ENCODE measurements around the gene AKNA. TPM values are rescaled to one million over a fixed set of nuclear protein-coding genes. Genes with fewer than 3 reads are reported as not detected.
"Not testable (repeated sequence)": the region's sequence is repeated elsewhere in the genome, so short reads cannot be mapped to it uniquely, and the experiment has no call there.

AKNA gene
- total and polyA plus RNA-seq, 5 donors from 2014 or later, result 11.9 to 381 (median 14.6) TPM

- Histone ChIP-seq H3K4me1 (ENCODE audit: control insufficient read depth, insufficient read depth, low read length, poor library complexity, severe bottlenecking) (no peaks in the 10 kb centered on the region), H3K36me3 (ENCODE audit: control insufficient read depth, insufficient read depth, low read length) (peaks cover 69% of the 10 kb centered on the region), H3K9me3 (ENCODE audit: control insufficient read depth in 2 of 2, low read length in 2 of 2) (no peaks in the 10 kb centered on the region), H3K4me3 (ENCODE audit: low read depth, low read length) (no peak overlapping the region), H3K27me3 (ENCODE audit: control insufficient read depth, insufficient read depth, low read length) (no peaks in the 10 kb centered on the region), H3K27ac (ENCODE audit: insufficient read depth, low read length, poor library complexity, severe bottlenecking) (no peak overlapping the region)
- Mint-ChIP-seq H3K27me3 (peaks cover 4% of the 10 kb centered on the region), H3K27ac (peak overlapping the region in 2 of 3 donors; percentile 46 to 63), H3K4me1 (peaks cover 4 to 16% (median 7%) of the 10 kb centered on the region in 4 donors), H3K36me3 (peaks cover 38% of the 10 kb centered on the region), H3K4me3 (no peak overlapping the region), H3K9me3 (peaks cover 0 to 1% (median 0%) of the 10 kb centered on the region in 7 donors)
- ATAC-seq (ENCODE audit: low read depth in 2 of 2) (no peak), DNase-seq (no peak)
These were observed 50.9 kb downstream of the AKNA start for GRCh38 chr9:114336699-114337395.

DNA sequence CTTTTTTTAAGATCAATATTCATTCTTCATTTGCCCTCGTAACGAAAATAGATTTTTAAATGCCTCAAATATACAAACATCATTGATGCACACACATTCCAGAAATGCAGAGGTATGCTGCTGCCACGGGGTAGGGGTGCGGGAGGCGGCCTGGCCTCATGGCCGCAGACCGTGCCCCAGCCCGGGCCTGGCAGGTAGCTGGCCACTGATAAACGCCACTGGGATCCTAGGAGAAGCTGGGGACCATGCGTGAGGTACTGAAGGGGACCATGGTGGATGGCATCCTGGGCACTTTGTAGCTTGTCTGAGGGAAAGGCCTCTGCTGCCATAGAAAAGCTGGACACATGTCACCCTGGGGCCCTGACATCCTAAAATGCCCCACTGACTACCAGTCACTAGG lies 51.6 kb downstream of the AKNA start:
- H3K4me3 Mint-ChIP-seq, result no peak overlapping the region

DNA sequence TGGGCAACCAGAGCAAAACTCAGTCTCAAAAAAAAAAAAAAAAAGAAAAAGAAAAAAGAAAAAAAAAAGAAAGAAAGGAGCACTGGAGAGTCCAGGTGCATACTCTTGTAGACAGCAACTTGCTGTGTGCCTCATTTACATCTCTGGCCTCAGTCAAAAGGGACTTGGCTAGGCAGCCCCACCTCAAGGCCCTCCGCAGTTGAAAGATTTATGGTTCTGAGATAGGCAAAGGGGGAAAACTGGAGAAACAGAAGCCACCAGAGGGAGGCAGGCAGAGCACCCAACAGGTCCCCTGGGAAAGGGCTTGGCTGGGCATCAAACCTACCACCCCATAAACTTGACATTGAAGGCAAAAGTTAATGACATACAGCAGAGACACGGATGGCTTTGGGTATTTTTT lies 52.0 kb downstream of the AKNA start:
- Mint-ChIP-seq H3K9me3 (peaks cover 0 to 1% (median 0%) of the 10 kb centered on the region in 7 donors), H3K4me3 (no peak overlapping the region), H3K27me3 (peaks cover 4% of the 10 kb centered on the region), H3K36me3 (peaks cover 30% of the 10 kb centered on the region), H3K27ac (no peak overlapping the region), H3K4me1 (peaks cover 4 to 18% (median 7%) of the 10 kb centered on the region in 4 donors)
- ATAC-seq (ENCODE audit: low read depth in 2 of 2) (no peak), DNase-seq (no peak)
- no peaks in the 10 kb centered on the region for H3K4me1 ChIP-seq (ENCODE audit: control insufficient read depth, insufficient read depth, low read length, poor library complexity, severe bottlenecking)
- no peaks in the 10 kb centered on the region for H3K9me3 ChIP-seq (ENCODE audit: control insufficient read depth in 2 of 2, low read length in 2 of 2)
- H3K36me3 ChIP-seq (ENCODE audit: control insufficient read depth, insufficient read depth, low read length), result peaks cover 58% of the 10 kb centered on the region
- H3K4me3 ChIP-seq (ENCODE audit: low read depth, low read length), result no peak overlapping the region
- H3K27ac ChIP-seq (ENCODE audit: insufficient read depth, low read length, poor library complexity, severe bottlenecking), result no peak overlapping the region
- H3K27me3 ChIP-seq (ENCODE audit: control insufficient read depth, insufficient read depth, low read length), result no peaks in the 10 kb centered on the region

More for the DNA sequence above, 51.6 kb downstream of the AKNA start:
- peaks cover 31% of the 10 kb centered on the region for H3K36me3 Mint-ChIP-seq
- Histone ChIP-seq H3K4me3 (ENCODE audit: low read depth, low read length) (no peak overlapping the region), H3K4me1 (ENCODE audit: control insufficient read depth, insufficient read depth, low read length, poor library complexity, severe bottlenecking) (no peaks in the 10 kb centered on the region), H3K27me3 (ENCODE audit: control insufficient read depth, insufficient read depth, low read length) (no peaks in the 10 kb centered on the region), H3K9me3 (ENCODE audit: control insufficient read depth in 2 of 2, low read length in 2 of 2) (no peaks in the 10 kb centered on the region), H3K27ac (ENCODE audit: insufficient read depth, low read length, poor library complexity, severe bottlenecking) (no peak overlapping the region), H3K36me3 (ENCODE audit: control insufficient read depth, insufficient read depth, low read length) (peaks cover 62% of the 10 kb centered on the region)
- ATAC-seq (ENCODE audit: low read depth in 2 of 2) (no peak), DNase-seq (no peak)
- H3K9me3 Mint-ChIP-seq, result peaks cover 0 to 1% (median 0%) of the 10 kb centered on the region in 7 donors
- peaks cover 4% of the 10 kb centered on the region for H3K27me3 Mint-ChIP-seq
- H3K4me1 Mint-ChIP-seq, result peaks cover 4 to 14% (median 7%) of the 10 kb centered on the region in 4 donors
- H3K27ac Mint-ChIP-seq, result no peak overlapping the region

- Mint-ChIP-seq H3K27ac (no peak overlapping the region), H3K27me3 (peaks cover 4% of the 10 kb centered on the region), H3K4me1 (peaks cover 4 to 21% (median 7%) of the 10 kb centered on the region in 4 donors), H3K4me3 (peak overlapping the region in 1 of 4 donors; percentile 29), H3K9me3 (peaks cover 0 to 1% (median 0%) of the 10 kb centered on the region in 7 donors), H3K36me3 (peaks cover 28% of the 10 kb centered on the region)
- Histone ChIP-seq H3K4me3 (ENCODE audit: low read depth, low read length) (no peak overlapping the region), H3K4me1 (ENCODE audit: control insufficient read depth, insufficient read depth, low read length, poor library complexity, severe bottlenecking) (no peaks in the 10 kb centered on the region), H3K27ac (ENCODE audit: insufficient read depth, low read length, poor library complexity, severe bottlenecking) (no peak overlapping the region), H3K27me3 (ENCODE audit: control insufficient read depth, insufficient read depth, low read length) (no peaks in the 10 kb centered on the region), H3K9me3 (ENCODE audit: control insufficient read depth in 2 of 2, low read length in 2 of 2) (no peaks in the 10 kb centered on the region), H3K36me3 (ENCODE audit: control insufficient read depth, insufficient read depth, low read length) (peaks cover 45% of the 10 kb centered on the region)
- DNase-seq (no peak), ATAC-seq (ENCODE audit: low read depth in 2 of 2) (no peak)
These were observed 53.3 kb downstream of the AKNA start for GRCh38 chr9:114334490-114334889.

DNA sequence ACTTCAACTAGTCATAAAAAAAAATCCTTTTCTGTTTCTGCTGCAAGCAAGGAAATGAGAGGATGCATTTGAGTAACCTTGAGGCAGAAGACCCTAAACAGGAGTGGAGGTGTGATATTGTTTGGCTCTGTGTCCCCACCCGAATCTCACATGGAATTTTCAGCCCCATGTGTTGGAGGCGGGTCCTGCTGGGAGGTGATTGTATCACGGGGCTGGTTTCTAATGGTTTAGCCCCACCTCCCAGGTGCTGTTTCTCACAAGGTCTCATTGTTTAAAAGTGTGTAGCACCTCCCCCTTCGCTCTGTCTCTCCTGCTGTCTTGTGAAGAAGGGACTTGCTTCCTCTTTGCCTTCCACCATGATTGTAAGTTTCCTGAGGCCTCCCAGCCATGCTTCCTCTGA lies 54.1 kb downstream of the AKNA start:
- H3K36me3 ChIP-seq (ENCODE audit: control insufficient read depth, insufficient read depth, low read length), result peaks cover 38% of the 10 kb centered on the region
- peaks cover 0 to 17% (median 7%) of the 10 kb centered on the region in 4 donors for H3K4me1 Mint-ChIP-seq

DNA sequence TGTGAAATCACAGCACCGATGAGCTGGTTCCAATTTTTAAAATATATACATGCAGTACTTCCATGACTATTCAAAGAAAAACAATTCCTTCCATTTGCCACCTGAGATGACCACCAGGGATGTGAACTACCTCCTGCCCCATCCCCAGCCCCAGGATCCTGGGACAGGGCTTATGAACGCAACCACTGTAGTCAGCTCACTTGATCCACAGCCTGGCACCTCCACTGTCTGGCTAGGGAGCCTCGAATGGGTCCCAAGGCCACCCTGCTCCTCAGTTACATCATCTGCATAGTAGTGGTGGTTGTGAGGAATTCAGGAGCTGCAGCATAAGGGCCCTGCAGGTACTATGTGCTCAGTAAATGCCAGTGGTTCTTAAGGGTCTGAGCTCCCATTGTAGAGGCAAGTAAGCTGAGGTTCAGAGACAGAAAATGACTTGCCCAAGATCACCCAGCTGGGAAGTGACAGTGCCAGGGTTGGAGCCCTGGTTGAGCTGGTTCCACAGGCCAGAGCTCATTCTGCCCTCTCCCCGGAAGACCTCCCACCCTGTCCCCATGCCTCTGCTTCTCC lies 55.2 kb downstream of the AKNA start:
- peaks cover 14% of the 10 kb centered on the region for H3K36me3 Mint-ChIP-seq
- H3K9me3 ChIP-seq (ENCODE audit: control insufficient read depth in 2 of 2, low read length in 2 of 2); H3K27me3 ChIP-seq (ENCODE audit: control insufficient read depth, insufficient read depth, low read length); H3K4me3 ChIP-seq (ENCODE audit: low read depth, low read length); H3K9me3 Mint-ChIP-seq; H3K27me3 Mint-ChIP-seq; H3K4me1 ChIP-seq (ENCODE audit: control insufficient read depth, insufficient read depth, low read length, poor library complexity, severe bottlenecking): not testable (repeated sequence)
- H3K4me1 Mint-ChIP-seq, result peaks cover 0 to 17% (median 7%) of the 10 kb centered on the region in 4 donors
- ATAC-seq (ENCODE audit: low read depth in 2 of 2) (peak in 1 of 2 donors; percentile 6), DNase-seq (peak in 1 of 3 donors; percentile 33)
- Histone ChIP-seq H3K36me3 (ENCODE audit: control insufficient read depth, insufficient read depth, low read length) (peaks cover 26% of the 10 kb centered on the region), H3K27ac (ENCODE audit: insufficient read depth, low read length, poor library complexity, severe bottlenecking) (peak overlapping the region; percentile 33)
- H3K27ac Mint-ChIP-seq, result peak overlapping the region; percentile 2 to 73 (median 25)
- peak overlapping the region in 1 of 4 donors; percentile 38 for H3K4me3 Mint-ChIP-seq

More for the DNA sequence above, 54.1 kb downstream of the AKNA start:
- not testable (repeated sequence) for H3K4me3 ChIP-seq (ENCODE audit: low read depth, low read length); H3K27ac Mint-ChIP-seq; H3K9me3 ChIP-seq (ENCODE audit: control insufficient read depth in 2 of 2, low read length in 2 of 2); ATAC-seq (ENCODE audit: low read depth in 2 of 2); DNase-seq; H3K9me3 Mint-ChIP-seq; H3K4me3 Mint-ChIP-seq; H3K4me1 ChIP-seq (ENCODE audit: control insufficient read depth, insufficient read depth, low read length, poor library complexity, severe bottlenecking); H3K27me3 Mint-ChIP-seq; H3K27me3 ChIP-seq (ENCODE audit: control insufficient read depth, insufficient read depth, low read length); H3K27ac ChIP-seq (ENCODE audit: insufficient read depth, low read length, poor library complexity, severe bottlenecking)
- H3K36me3 Mint-ChIP-seq, result peaks cover 20% of the 10 kb centered on the region

DNA sequence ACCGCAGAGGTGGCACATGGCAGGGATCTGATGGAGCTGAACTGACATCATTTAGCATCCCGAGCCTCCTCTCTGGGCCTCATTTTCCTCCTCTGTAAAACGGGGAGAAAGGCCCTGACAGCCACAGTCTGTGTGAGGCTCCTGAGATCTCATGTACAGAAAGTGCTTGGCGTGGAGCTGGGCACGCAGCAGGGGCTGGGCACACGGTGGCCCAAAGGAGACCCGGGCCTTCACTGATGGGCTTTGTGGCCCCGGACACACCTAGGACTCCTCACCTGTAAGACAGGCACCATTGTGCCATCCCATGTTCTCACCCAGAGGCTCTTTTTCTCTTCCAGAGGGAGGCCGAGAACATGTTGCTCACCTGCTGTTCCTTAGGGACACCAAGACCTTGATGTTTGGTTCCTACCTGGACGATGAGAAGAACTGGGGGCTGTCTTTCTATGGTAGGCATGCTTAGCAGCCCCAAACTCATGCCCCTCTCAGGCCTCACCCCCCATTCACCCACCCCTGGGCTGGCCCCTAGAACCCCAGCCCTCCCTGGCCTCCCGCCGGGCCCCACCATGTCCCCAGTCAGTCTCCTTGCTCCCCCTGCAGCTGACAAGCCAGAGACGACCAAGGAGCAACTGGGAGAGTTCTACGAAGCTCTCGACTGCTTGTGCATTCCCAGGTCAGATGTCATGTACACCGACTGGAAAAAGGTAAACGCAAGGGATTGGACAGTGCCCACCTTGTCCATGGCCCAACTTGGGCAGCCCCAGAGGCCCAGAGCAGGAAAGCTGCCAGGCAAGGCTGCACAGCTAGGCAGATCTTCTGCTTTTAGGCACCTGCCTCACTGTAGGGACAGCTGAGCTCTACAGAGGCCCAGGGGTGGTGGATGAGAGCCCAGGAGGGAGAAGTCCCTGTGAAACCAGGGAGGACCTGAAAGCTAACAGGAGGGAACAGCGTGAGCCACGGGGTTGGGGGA lies 56.3 kb downstream of the AKNA start:
- H3K4me1 ChIP-seq (ENCODE audit: control insufficient read depth, insufficient read depth, low read length, poor library complexity, severe bottlenecking); H3K4me3 Mint-ChIP-seq; H3K9me3 ChIP-seq (ENCODE audit: control insufficient read depth in 2 of 2, low read length in 2 of 2); H3K27me3 Mint-ChIP-seq; H3K9me3 Mint-ChIP-seq; H3K27ac ChIP-seq (ENCODE audit: insufficient read depth, low read length, poor library complexity, severe bottlenecking); H3K36me3 Mint-ChIP-seq; ATAC-seq (ENCODE audit: low read depth in 2 of 2); H3K4me3 ChIP-seq (ENCODE audit: low read depth, low read length); H3K27me3 ChIP-seq (ENCODE audit: control insufficient read depth, insufficient read depth, low read length): not testable (repeated sequence)
- peak overlapping the region in 2 of 3 donors; percentile 26 to 86 for H3K27ac Mint-ChIP-seq
- peak in 1 of 3 donors; percentile 25 for DNase-seq
- peaks cover 16% of the 10 kb centered on the region for H3K36me3 ChIP-seq (ENCODE audit: control insufficient read depth, insufficient read depth, low read length)
- H3K4me1 Mint-ChIP-seq, result peaks cover 0 to 15% (median 7%) of the 10 kb centered on the region in 4 donors

Measured in CD4-positive, CD25-positive, alpha-beta regulatory T cell (primary cell).